Mesenchymal stem cell (in vitro differentiated cells and primary cell): ENCODE data around the gene PLCB1.

ENCODE experiments used
- DNase-seq: peaks from one replicate; pipeline ENCODE4 v3.0.0-alpha.2; 2013
- H2AFZ ChIP-seq: one replicate; pipeline ENCODE4 v1.6.1; 2013; ENCODE audit warnings: low read depth, mild to moderate bottlenecking, control low read depth, inconsistent platforms, low read length, moderate library complexity
- H2AK5ac ChIP-seq: 2 replicates; pipeline ENCODE4 v1.6.1; 2013; ENCODE audit warnings: low read length, moderate library complexity, mild to moderate bottlenecking, inconsistent platforms; ENCODE audit not compliant: severe bottlenecking
- H2BK120ac ChIP-seq: one replicate; pipeline ENCODE4 v1.6.1; 2013; ENCODE audit warnings: low read depth, mild to moderate bottlenecking, inconsistent platforms, low read length, moderate library complexity
- H2BK12ac ChIP-seq, 2 experiments: one replicate each; pipeline ENCODE4 v1.6.1; 2013; ENCODE audit warnings: inconsistent platforms in 2 of 2, low read length in 2 of 2, mild to moderate bottlenecking in 2 of 2, moderate library complexity in 2 of 2, control low read depth in 1 of 2
- H2BK15ac ChIP-seq: one replicate; pipeline ENCODE4 v1.6.1; 2013; ENCODE audit warnings: mild to moderate bottlenecking, low read depth, inconsistent platforms; ENCODE audit not compliant: poor library complexity, severe bottlenecking
- H2BK5ac ChIP-seq: 2 replicates; pipeline ENCODE4 v1.6.1; 2013; ENCODE audit warnings: low read depth, mild to moderate bottlenecking, low read length, control low read depth, inconsistent platforms; ENCODE audit not compliant: poor library complexity, severe bottlenecking
- H3K14ac ChIP-seq, 2 experiments: one replicate each; pipeline ENCODE4 v1.6.1; 2013; ENCODE audit warnings: inconsistent platforms in 2 of 2, low read length in 2 of 2, control low read depth in 1 of 2, mild to moderate bottlenecking in 1 of 2, moderate library complexity in 1 of 2
- H3K18ac ChIP-seq, 2 experiments: one replicate each; pipeline ENCODE4 v1.6.1; 2013; ENCODE audit warnings: inconsistent platforms in 2 of 2, low read length in 2 of 2, control low read depth in 1 of 2, low read depth in 1 of 2, mild to moderate bottlenecking in 1 of 2
- H3K23ac ChIP-seq, 2 experiments: one replicate each; pipeline ENCODE4 v1.6.1; 2013; ENCODE audit warnings: inconsistent platforms in 2 of 2, low read length in 2 of 2, mild to moderate bottlenecking in 2 of 2, moderate library complexity in 2 of 2, control low read depth in 1 of 2
- H3K27ac ChIP-seq: 2 replicates; pipeline ENCODE4 v1.5.1; 2013; ENCODE audit warnings: mild to moderate bottlenecking, moderate library complexity, low read length, control low read depth, inconsistent platforms; ENCODE audit not compliant: poor library complexity, severe bottlenecking
- H3K27me3 ChIP-seq, 2 experiments: 2 replicates each; pipeline versions ENCODE4 v1.6.1 to v1.7.0; 2013; ENCODE audit warnings: low read length in 2 of 2, mild to moderate bottlenecking in 2 of 2, moderate library complexity in 2 of 2, control low read depth in 1 of 2, inconsistent platforms in 1 of 2; ENCODE audit not compliant: control insufficient read depth in 1 of 2, insufficient read depth in 1 of 2
- H3K36me3 ChIP-seq, 2 experiments: 2 replicates each; pipeline versions ENCODE4 v1.6.1 to v1.7.0; 2013; ENCODE audit warnings: low read length in 2 of 2, control low read depth in 1 of 2, inconsistent platforms in 1 of 2, low read depth in 1 of 2, mild to moderate bottlenecking in 1 of 2; ENCODE audit not compliant: insufficient read depth in 2 of 2, control insufficient read depth in 1 of 2
- H3K4ac ChIP-seq, 2 experiments: one replicate each; pipeline ENCODE4 v1.6.1; 2013; ENCODE audit warnings: inconsistent platforms in 2 of 2, low read length in 2 of 2, mild to moderate bottlenecking in 2 of 2, moderate library complexity in 2 of 2, control low read depth in 1 of 2, low read depth in 1 of 2
- H3K4me1 ChIP-seq: 2 replicates; pipeline ENCODE4 v1.6.1; 2013; ENCODE audit warnings: low read depth, low read length, control low read depth; ENCODE audit not compliant: control insufficient read depth, insufficient read depth
- H3K4me2 ChIP-seq: 2 replicates; pipeline ENCODE4 v1.6.1; 2013; ENCODE audit warnings: low read length, mild to moderate bottlenecking, inconsistent platforms; ENCODE audit not compliant: poor library complexity, severe bottlenecking
- H3K4me3 ChIP-seq, 2 experiments: 2 replicates each; pipeline versions ENCODE4 v1.5.1 to v1.7.0; 2013; ENCODE audit warnings: low read length in 2 of 2, mild to moderate bottlenecking in 2 of 2, control low read depth in 1 of 2, low read depth in 1 of 2; ENCODE audit not compliant: insufficient read depth in 1 of 2
- H3K79me1 ChIP-seq: replicated peaks from 2 replicates; pipeline ENCODE4 v1.6.1; 2013; ENCODE audit warnings: mild to moderate bottlenecking, control low read depth, low read length, inconsistent platforms; ENCODE audit not compliant: poor library complexity, severe bottlenecking
- H3K9ac ChIP-seq: 2 replicates; pipeline ENCODE4 v1.7.0; 2013; ENCODE audit warnings: mild to moderate bottlenecking, low read length, moderate library complexity
- H3K9me3 ChIP-seq: 2 replicates; pipeline ENCODE4 v1.7.0; 2013; ENCODE audit warnings: mild to moderate bottlenecking, low read length; ENCODE audit not compliant: control insufficient read depth
- H4K8ac ChIP-seq: one replicate; pipeline ENCODE4 v1.6.1; 2013; ENCODE audit warnings: inconsistent platforms, mild to moderate bottlenecking, low read length, moderate library complexity
- H4K91ac ChIP-seq: one replicate; pipeline ENCODE4 v1.6.1; 2013; ENCODE audit warnings: mild to moderate bottlenecking, low read length, inconsistent platforms
- WGBS: methylation state at CpG from one replicate; pipeline ENCODE4 v1.1.7; 2013; ENCODE audit warnings: mixed read lengths; 5-methylcytosine and 5-hydroxymethylcytosine counted together

The PLCB1 gene

GRCh38 chr20:8248051-8248450, 116.0 kb downstream of the PLCB1 start:
- Histone ChIP-seq H4K91ac (no peak overlapping the region), H2AFZ (no peak overlapping the region), H3K4ac (no peak overlapping the region), H2BK120ac (no peak overlapping the region), H3K14ac (no peak overlapping the region), H2BK15ac (peak overlapping the region; percentile 6), H3K9me3 (no peaks in the 10 kb centered on the region), H3K36me3 (no peaks in the 10 kb centered on the region), H3K79me1 (no peaks in the 10 kb centered on the region), H3K23ac (peak overlapping the region in 1 of 2 experiments; percentile 32), H3K27me3 (no peaks in the 10 kb centered on the region), H3K27ac (no peak overlapping the region), H3K18ac (no peak overlapping the region), H4K8ac (no peak overlapping the region), H3K9ac (no peak overlapping the region), H3K4me3 (no peak overlapping the region), H2BK12ac (no peak overlapping the region), H3K4me1 (no peaks in the 10 kb centered on the region), H2BK5ac (no peak overlapping the region), H2AK5ac (no peak overlapping the region), H3K4me2 (no peak overlapping the region)
- no peak for DNase-seq

GRCh38 chr20:8249634-8250033, 117.6 kb downstream of the PLCB1 start:
- WGBS, result 84% methylated on average over 3 of the region's 3 CpGs
- H2AFZ ChIP-seq, result no peak overlapping the region
- no peak overlapping the region for H3K9ac ChIP-seq
- no peaks in the 10 kb centered on the region for H3K4me1 ChIP-seq
- no peaks in the 10 kb centered on the region for H3K27me3 ChIP-seq
- H2AK5ac ChIP-seq, result no peak overlapping the region
- H3K9me3 ChIP-seq, result no peaks in the 10 kb centered on the region
- no peak overlapping the region for H4K8ac ChIP-seq
- H2BK5ac ChIP-seq, result no peak overlapping the region
- H3K79me1 ChIP-seq, result no peaks in the 10 kb centered on the region
- no peak overlapping the region for H3K14ac ChIP-seq
- peak overlapping the region in 1 of 2 experiments; percentile 66 for H2BK12ac ChIP-seq
- no peak overlapping the region for H2BK120ac ChIP-seq
- DNase-seq, result no peak
- H3K27ac ChIP-seq, result no peak overlapping the region
- H4K91ac ChIP-seq, result no peak overlapping the region
- no peaks in the 10 kb centered on the region for H3K36me3 ChIP-seq
- no peak overlapping the region for H3K18ac ChIP-seq
- no peak overlapping the region for H3K4ac ChIP-seq
- no peak overlapping the region for H3K4me3 ChIP-seq
- H3K23ac ChIP-seq, result no peak overlapping the region
- no peak overlapping the region for H3K4me2 ChIP-seq
- H2BK15ac ChIP-seq, result no peak overlapping the region

- no peak overlapping the region for H2BK120ac ChIP-seq
- H3K27ac ChIP-seq, result no peak overlapping the region
- H4K8ac ChIP-seq, result no peak overlapping the region
- no peaks in the 10 kb centered on the region for H3K36me3 ChIP-seq
- no peak overlapping the region for H3K9ac ChIP-seq
- H2AFZ ChIP-seq, result no peak overlapping the region
- H3K18ac ChIP-seq, result peak overlapping the region in 1 of 2 experiments; percentile 29
- H3K9me3 ChIP-seq, result no peaks in the 10 kb centered on the region
- no peak overlapping the region for H4K91ac ChIP-seq
- H2BK15ac ChIP-seq, result no peak overlapping the region
- H3K4me1 ChIP-seq, result no peaks in the 10 kb centered on the region
- H3K4me2 ChIP-seq, result no peak overlapping the region
- H3K14ac ChIP-seq, result no peak overlapping the region
- no peaks in the 10 kb centered on the region for H3K27me3 ChIP-seq
- DNase-seq, result no peak
- H3K23ac ChIP-seq, result no peak overlapping the region
- no peak overlapping the region for H3K4me3 ChIP-seq
- no peak overlapping the region for H3K4ac ChIP-seq
- no peak overlapping the region for H2BK5ac ChIP-seq
- no peaks in the 10 kb centered on the region for H3K79me1 ChIP-seq
- H2AK5ac ChIP-seq, result no peak overlapping the region
- H2BK12ac ChIP-seq, result no peak overlapping the region
- WGBS, result 71% methylated on average over 1 of the region's 1 CpG
Observed at GRCh38 chr20:8250539-8251200, 118.6 kb downstream of the PLCB1 start.

- Histone ChIP-seq H3K9me3 (no peaks in the 10 kb centered on the region), H3K27me3 (no peaks in the 10 kb centered on the region), H3K36me3 (no peaks in the 10 kb centered on the region), H3K4me1 (no peaks in the 10 kb centered on the region), H2BK15ac (no peak overlapping the region), H4K8ac (no peak overlapping the region), H3K4me2 (no peak overlapping the region), H3K18ac (peak overlapping the region in 1 of 2 experiments; percentile 29), H3K27ac (no peak overlapping the region), H2AK5ac (no peak overlapping the region), H2BK5ac (no peak overlapping the region), H4K91ac (no peak overlapping the region), H3K9ac (no peak overlapping the region), H2BK12ac (no peak overlapping the region), H3K23ac (no peak overlapping the region), H3K14ac (no peak overlapping the region), H2BK120ac (no peak overlapping the region), H3K4me3 (no peak overlapping the region), H3K4ac (no peak overlapping the region), H3K79me1 (no peaks in the 10 kb centered on the region), H2AFZ (no peak overlapping the region)
- WGBS, result 96% methylated on average over 4 of the region's 4 CpGs
- DNase-seq, result no peak
Observed at GRCh38 chr20:8251201-8251575, 119.1 kb downstream of the PLCB1 start.
